HUES48 (cell line): Measurements from ENCODE around the gene DRP2.
"Not testable (repeated sequence)": the region's sequence is repeated elsewhere in the genome, so short reads cannot be mapped to it uniquely, and the experiment has no call there.

Source experiments
- H3K27ac ChIP-seq: one replicate; pipeline ENCODE4 v1.7.0; 2013; ENCODE audit warnings: low read depth, low read length, inconsistent platforms
- H3K27me3 ChIP-seq: 2 replicates; pipeline ENCODE4 v1.6.1; 2013; ENCODE audit warnings: mild to moderate bottlenecking, low read length; ENCODE audit not compliant: control insufficient read depth, insufficient read depth
- H3K36me3 ChIP-seq: 2 replicates; pipeline ENCODE4 v1.6.1; 2013; ENCODE audit warnings: low read length; ENCODE audit not compliant: control insufficient read depth, insufficient read depth
- H3K4me1 ChIP-seq: 2 replicates; pipeline ENCODE4 v1.6.1; 2013; ENCODE audit warnings: mild to moderate bottlenecking, low read length; ENCODE audit not compliant: control insufficient read depth, insufficient read depth
- H3K4me3 ChIP-seq: 2 replicates; pipeline ENCODE4 v1.5.1; 2013; ENCODE audit warnings: mild to moderate bottlenecking, low read depth, low read length
- H3K9ac ChIP-seq: 2 replicates; pipeline ENCODE4 v1.6.1; 2013; ENCODE audit warnings: mild to moderate bottlenecking, low read depth, low read length, moderate library complexity
- H3K9me3 ChIP-seq: 2 replicates; pipeline ENCODE4 v1.6.1; 2013; ENCODE audit warnings: low read length; ENCODE audit not compliant: control insufficient read depth, insufficient read depth

The DRP2 gene, protein sequence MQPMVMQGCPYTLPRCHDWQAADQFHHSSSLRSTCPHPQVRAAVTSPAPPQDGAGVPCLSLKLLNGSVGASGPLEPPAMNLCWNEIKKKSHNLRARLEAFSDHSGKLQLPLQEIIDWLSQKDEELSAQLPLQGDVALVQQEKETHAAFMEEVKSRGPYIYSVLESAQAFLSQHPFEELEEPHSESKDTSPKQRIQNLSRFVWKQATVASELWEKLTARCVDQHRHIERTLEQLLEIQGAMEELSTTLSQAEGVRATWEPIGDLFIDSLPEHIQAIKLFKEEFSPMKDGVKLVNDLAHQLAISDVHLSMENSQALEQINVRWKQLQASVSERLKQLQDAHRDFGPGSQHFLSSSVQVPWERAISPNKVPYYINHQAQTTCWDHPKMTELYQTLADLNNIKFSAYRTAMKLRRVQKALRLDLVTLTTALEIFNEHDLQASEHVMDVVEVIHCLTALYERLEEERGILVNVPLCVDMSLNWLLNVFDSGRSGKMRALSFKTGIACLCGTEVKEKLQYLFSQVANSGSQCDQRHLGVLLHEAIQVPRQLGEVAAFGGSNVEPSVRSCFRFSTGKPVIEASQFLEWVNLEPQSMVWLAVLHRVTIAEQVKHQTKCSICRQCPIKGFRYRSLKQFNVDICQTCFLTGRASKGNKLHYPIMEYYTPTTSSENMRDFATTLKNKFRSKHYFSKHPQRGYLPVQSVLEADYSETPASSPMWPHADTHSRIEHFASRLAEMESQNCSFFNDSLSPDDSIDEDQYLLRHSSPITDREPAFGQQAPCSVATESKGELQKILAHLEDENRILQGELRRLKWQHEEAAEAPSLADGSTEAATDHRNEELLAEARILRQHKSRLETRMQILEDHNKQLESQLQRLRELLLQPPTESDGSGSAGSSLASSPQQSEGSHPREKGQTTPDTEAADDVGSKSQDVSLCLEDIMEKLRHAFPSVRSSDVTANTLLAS

DNA sequence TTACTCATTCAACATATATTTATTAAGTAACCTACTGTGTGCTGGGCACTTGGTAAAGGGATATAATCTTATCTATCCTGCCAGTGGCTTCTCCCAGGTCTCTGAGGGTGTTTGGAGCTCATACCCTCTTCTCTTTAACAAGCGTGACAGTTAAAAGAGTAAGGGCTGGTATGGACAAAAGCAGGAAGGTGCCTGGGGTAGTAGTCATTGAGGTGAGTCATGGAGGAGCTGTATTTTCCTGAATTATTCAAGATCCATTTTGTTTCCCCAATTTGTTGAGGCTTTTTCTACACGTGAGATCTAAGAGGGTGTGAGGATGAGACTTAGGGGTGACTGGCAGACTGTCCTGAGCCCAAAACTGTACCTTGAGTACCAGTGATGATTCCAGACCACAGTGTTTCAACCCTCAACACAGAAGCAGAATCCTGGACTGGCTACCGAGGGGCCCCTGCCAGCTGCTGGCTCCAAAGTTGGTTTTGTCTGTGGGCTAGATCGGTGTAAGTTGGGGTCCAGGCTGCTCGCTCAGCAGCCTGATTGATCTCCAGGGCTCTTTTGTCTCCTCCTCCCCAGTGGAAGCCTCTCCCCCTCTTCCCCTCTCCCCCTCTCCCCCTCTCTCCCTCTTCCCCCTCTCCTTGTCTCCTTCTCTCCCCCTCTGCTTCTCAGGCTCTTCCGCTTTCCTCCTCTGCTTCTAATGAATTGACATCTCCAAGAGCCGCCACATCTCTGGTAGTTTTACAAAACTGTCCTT is at the start of gene DRP2:
TSS of gene DRP2 (plus strand) at position 671 of the 748 bp plus-strand sequence. CDS start 11,862 bp downstream, outside the sequence.
- Histone ChIP-seq H3K9me3 (no peaks in the 10 kb centered on the region), H3K4me1 (0 out of 2 replicates have a peak, but pooled peaks cover 3% of the 10 kb centered on the region), H3K9ac (no peak within 1 kb of the TSS), H3K27ac (no peak within 1 kb of the TSS), H3K36me3 (no peaks in the 10 kb centered on the region), H3K27me3 (no peaks in the 10 kb centered on the region), H3K4me3 (no peak within 1 kb of the TSS)

DNA sequence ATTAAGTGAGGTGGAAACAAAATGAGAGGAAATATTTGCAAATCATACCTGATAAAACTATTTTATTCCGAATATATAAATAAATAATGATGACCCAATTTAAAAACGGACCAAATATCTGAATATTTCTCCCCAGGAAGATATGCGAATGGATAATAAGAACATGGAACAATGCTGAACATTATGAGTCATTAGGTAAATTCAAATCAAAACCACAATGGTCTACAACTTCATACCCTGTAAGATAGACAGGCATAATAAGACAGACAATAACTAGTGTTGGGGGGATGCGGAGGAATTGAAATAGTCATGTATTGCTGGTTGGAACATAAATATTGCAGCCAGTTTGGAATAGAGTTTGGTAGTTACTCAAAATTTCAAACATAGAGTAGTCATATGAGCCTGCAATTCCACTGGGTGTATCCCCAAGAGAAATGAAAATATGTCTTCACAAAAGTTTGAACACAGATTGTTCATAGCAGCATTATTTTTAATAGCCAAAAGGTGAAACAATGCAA is 47.6 kb upstream of the DRP2 start:
- H3K4me3 ChIP-seq, result no peak overlapping the region
- H3K4me1 ChIP-seq, result no peaks in the 10 kb centered on the region
- H3K27ac ChIP-seq, result no peak overlapping the region
- no peaks in the 10 kb centered on the region for H3K36me3 ChIP-seq
- H3K27me3 ChIP-seq, result no peaks in the 10 kb centered on the region; the same call in 1 of the 2 replicates
- no peaks in the 10 kb centered on the region for H3K9me3 ChIP-seq
- H3K9ac ChIP-seq, result no peak overlapping the region

DNA sequence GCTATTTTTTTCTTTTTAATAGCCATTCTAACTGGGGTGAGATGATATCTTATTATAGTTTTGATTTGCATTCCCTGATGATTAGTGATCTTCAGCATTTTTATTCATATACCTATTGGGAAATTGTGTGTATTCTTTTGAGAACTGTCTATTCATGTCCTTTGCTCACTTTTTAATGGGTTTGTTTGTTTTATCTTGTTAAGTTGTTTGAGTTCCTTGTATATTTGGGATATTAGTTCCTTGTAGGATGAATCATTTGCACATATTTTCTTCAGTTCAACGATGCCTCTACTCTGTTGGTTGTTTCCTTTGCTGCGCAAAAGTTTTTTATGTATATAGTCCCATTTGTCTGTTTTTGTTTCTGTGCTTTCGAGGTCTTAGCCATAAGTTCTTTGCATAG is 43.1 kb upstream of the DRP2 start:
- Histone ChIP-seq H3K4me1 (no peaks in the 10 kb centered on the region), H3K4me3 (no peak overlapping the region), H3K9ac (no peak overlapping the region), H3K9me3 (no peaks in the 10 kb centered on the region), H3K27me3 (no peaks in the 10 kb centered on the region; the same call in 1 of the 2 replicates), H3K36me3 (no peaks in the 10 kb centered on the region), H3K27ac (no peak overlapping the region)

DNA sequence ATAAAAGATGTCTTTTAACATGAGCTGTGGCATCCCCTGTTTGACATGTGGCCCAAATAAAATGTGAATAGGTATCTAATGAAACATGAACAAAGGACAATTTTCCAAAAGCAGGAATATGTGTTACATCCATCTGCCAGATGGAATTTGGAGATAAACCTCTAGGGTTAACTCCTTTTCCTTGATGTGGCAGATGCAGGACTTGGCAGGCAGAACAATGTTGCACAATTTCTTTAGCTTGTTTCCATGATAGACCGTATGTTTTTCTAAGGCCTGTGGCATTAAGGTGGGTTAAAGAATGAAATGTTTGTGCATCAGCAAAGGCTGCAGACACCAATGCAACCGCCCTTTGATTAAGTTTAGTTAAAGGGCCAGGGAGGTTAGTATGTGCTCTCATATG is 34.7 kb upstream of the DRP2 start:
- H3K36me3 ChIP-seq, H3K4me3 ChIP-seq, H3K4me1 ChIP-seq: not testable (repeated sequence)

DNA sequence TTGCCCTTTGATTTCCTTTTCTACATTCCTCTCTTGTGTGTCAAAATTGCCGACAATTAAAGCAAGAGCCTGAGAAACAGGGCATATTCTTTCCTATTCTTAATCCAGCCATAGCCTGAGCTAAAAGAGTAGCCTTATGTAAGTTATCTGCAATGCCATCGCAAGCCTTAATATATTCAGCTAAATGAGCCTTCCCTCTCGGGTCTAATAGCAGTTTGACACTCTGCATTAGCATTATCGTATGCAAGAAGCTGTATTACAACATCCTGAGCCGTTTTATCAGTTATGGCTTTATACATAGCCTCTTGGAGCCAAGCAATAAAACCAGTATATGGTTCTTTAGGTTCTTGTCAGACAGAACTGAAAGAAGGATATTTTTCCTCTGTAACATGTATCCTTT is 31.6 kb upstream of the DRP2 start:
- not testable (repeated sequence) for H3K9ac ChIP-seq, H3K4me1 ChIP-seq, H3K27ac ChIP-seq, H3K4me3 ChIP-seq, H3K36me3 ChIP-seq, H3K9me3 ChIP-seq
- peaks cover 11% of the 10 kb centered on the region for H3K27me3 ChIP-seq

More for the DNA sequence above, 34.7 kb upstream of the DRP2 start:
- H3K9me3 ChIP-seq, H3K27me3 ChIP-seq, H3K27ac ChIP-seq, H3K9ac ChIP-seq: not testable (repeated sequence)

DNA sequence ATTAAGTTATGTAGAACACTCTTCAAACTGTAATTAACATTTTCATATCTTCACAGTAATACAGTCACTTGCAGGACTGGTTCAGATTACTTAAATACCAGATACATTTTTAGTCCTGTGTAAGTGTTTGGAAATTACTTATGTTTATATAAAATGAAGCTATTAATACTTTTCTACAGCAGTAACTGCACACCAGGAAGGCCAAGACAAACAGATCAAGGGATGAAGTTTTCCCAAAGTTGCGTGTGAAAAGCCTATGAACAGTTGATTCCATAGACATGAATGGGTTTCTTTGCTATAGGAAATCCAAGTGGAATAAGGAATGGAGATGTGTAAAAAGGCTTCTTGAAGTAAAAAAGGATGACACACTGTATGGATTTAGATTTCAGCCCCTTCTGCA is 28.9 kb upstream of the DRP2 start:
- Histone ChIP-seq H3K27me3 (peaks cover 11% of the 10 kb centered on the region), H3K4me1 (peaks cover 3% of the 10 kb centered on the region; the same call in 1 of the 2 replicates), H3K4me3 (peak overlapping the region; percentile 55; the same call in 1 of the 2 replicates), H3K9me3 (peaks cover 6% of the 10 kb centered on the region), H3K27ac (no peak overlapping the region), H3K36me3 (no peaks in the 10 kb centered on the region), H3K9ac (0 out of 2 replicates have a peak overlapping the region, but pooled peaks have one; percentile 18)

DNA sequence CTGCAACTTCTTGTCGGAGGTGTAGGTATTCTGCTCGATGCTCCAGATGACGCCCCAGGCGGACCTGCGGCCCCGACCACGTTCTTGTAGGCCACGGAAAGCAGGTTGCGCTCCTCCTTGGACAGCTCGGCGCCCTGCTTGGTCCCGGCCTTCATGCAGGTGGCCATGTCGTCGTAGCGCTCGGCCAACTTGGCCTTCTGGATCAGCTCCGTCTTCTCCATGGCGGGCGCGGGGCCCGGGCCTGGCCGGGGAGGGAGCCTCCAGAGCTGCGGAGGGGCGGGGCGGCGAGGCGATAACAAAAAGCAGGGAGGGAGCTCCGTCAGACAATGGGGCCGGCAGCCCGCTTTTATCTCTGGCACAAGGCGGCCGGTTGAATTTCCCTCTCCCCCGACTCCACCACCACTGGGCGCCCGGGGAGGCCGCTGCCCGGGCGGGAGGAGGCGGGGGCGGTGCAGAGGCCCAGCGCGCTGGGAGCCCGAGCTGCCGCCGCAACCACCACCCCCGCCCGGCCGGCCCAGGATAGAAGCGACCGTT is 28.3 kb upstream of the DRP2 start:
- Histone ChIP-seq H3K9me3 (peaks cover 6% of the 10 kb centered on the region), H3K9ac (0 out of 2 replicates have a peak overlapping the region, but pooled peaks have one; percentile 18), H3K36me3 (no peaks in the 10 kb centered on the region), H3K27me3 (peaks cover 11% of the 10 kb centered on the region), H3K4me3 (peak overlapping the region; percentile 55), H3K4me1 (peaks cover 3% of the 10 kb centered on the region; the same call in 1 of the 2 replicates), H3K27ac (no peak overlapping the region)

DNA sequence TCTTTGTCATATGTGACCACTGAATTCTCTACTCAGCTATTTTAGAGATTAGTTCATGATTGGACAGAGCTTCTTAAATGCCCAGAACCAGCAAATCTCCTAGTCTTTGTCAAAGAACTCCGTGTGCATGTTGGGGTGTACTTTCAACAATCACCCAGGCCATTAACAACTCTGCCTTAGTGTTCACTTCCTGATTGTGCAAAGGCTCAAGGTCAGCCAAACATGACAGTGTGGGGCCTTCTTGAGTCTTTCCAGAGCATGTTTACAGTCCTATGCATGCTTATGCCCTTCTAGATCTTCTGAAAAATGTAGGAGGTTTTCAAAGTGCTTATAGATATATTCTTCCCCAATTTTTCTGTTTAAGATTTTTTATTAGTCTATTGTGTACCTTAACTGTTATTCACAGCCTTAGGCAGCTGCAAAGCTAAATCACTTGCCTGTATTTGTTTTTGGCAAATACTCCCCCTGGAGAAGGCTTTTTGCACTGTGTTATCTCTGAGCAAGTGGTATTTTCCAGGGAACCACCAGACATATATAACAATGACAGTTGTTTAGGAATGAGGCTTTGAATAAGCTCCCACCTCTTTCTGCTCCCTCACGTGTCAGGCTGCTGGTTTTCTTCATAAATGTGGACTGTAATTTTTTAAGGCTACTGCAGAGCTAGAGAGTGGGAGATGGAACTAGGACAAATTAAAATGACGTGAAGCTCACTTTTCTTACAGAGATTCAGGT is 24.0 kb upstream of the DRP2 start:
- peaks cover 6% of the 10 kb centered on the region for H3K27me3 ChIP-seq
- peaks cover 3% of the 10 kb centered on the region; the same call in 1 of the 2 replicates for H3K4me1 ChIP-seq
- no peaks in the 10 kb centered on the region; the same call in none of the 2 replicates for H3K9me3 ChIP-seq
- no peaks in the 10 kb centered on the region for H3K36me3 ChIP-seq
- H3K27ac ChIP-seq, result no peak overlapping the region
- H3K4me3 ChIP-seq, result no peak overlapping the region
- no peak overlapping the region for H3K9ac ChIP-seq

DNA sequence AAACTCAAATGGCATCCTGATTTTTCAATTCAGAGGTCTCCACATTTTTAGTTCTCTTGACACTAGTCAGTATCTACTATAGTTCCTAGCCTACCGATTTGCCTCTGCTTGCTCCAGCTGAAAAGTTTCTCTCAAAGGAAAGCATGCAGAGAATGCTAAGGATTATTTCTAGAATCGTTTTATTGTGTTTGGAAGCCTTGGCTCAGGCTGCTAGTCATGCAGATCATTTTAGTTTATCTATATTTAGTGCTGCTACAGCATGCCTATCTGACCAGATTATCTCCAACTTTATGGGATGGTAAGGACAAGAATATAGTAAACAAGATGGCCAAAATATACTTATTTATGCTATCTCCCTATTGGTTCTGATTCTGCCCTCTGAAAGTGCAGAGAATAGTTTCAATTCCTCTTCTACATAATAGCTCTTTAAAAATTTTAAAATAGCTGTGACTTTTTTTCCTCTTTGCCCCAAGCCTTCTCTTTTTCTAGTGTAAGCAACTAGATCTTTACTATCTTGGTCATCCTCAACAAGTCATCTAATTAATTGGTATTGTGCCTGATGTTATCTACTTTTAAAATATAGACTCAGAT is 15.7 kb upstream of the DRP2 start:
- H3K9ac ChIP-seq, result no peak overlapping the region
- no peak overlapping the region for H3K4me3 ChIP-seq
- no peaks in the 10 kb centered on the region for H3K27me3 ChIP-seq
- H3K36me3 ChIP-seq, result no peaks in the 10 kb centered on the region
- no peaks in the 10 kb centered on the region; the same call in 1 of the 2 replicates for H3K4me1 ChIP-seq
- H3K27ac ChIP-seq, result no peak overlapping the region
- no peaks in the 10 kb centered on the region for H3K9me3 ChIP-seq
